IgD-negative memory B cell (primary cell): ENCODE data around the gene RCAN1. TPM values are rescaled to one million over a fixed set of nuclear protein-coding genes. Genes with fewer than 3 reads are reported as not detected.

Experiments
- H3K27ac Mint-ChIP-seq, 3 donors: one replicate each; pipeline ENCODE4 v1.8.0; 2020 to 2022; ENCODE audit warnings: mild to moderate bottlenecking in 3 of 3, mixed read lengths in 3 of 3, moderate library complexity in 1 of 3
- H3K27me3 Mint-ChIP-seq: one replicate; pipeline ENCODE4 v1.8.0; 2021; ENCODE audit warnings: mixed read lengths
- H3K36me3 Mint-ChIP-seq: one replicate; pipeline ENCODE4 v1.8.0; 2020; ENCODE audit warnings: mild to moderate bottlenecking, mixed read lengths
- H3K4me1 Mint-ChIP-seq, 3 donors: one replicate each; pipeline ENCODE4 v1.8.0; 2020 to 2022; ENCODE audit warnings: mixed read lengths in 3 of 3, mild to moderate bottlenecking in 1 of 3
- H3K4me3 Mint-ChIP-seq, 4 donors: one replicate each; pipeline ENCODE4 v1.8.0; 2020 to 2022; ENCODE audit warnings: mild to moderate bottlenecking in 4 of 4, mixed read lengths in 4 of 4, moderate library complexity in 3 of 4
- H3K9me3 Mint-ChIP-seq, 3 donors: one replicate each; pipeline ENCODE4 v1.8.0; 2020 to 2021; ENCODE audit warnings: mixed read lengths in 3 of 3, mild to moderate bottlenecking in 1 of 3
- polyA plus RNA-seq: library from polyadenylated mRNA; unstranded; fragments of 300-500 nt; fragmentation: Illumina TruSeq; gene quantifications from one replicate; pipeline ENCODE4 v1.2.3, GENCODE V29; 2021

Gene RCAN1
- polyA plus RNA-seq, 1 donor from 2014 or later = 6.3 TPM

- Mint-ChIP-seq H3K36me3 (no peaks in the 10 kb centered on the region), H3K4me3 (no peak overlapping the region), H3K27ac (no peak overlapping the region), H3K9me3 (no peaks in the 10 kb centered on the region), H3K4me1 (peaks cover 0 to 1% (median 0%) of the 10 kb centered on the region in 3 donors), H3K27me3 (no peaks in the 10 kb centered on the region)
Measured at GRCh38 chr21:34536311-34536710, 78.6 kb downstream of the RCAN1 start.

DNA sequence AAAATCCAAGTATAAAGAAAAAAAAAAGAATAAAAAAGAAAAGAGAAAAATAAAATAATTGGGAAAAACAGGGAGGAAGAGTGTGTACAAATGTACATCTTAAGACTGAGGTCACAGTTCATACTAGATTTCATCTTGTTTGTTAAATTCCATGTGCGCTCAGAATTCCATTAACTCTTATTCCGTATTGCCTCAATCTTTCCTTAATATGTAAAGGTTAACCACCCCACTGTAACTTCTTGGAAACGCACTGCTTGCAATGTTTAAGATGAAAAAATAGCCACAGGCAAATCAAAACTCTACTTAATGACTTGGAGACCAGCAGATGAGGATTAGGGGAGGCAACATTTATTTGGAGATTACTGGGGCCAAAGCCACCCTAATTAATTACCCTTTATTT is 79.0 kb downstream of the RCAN1 start:
- no peaks in the 10 kb centered on the region for H3K27me3 Mint-ChIP-seq
- no peaks in the 10 kb centered on the region for H3K36me3 Mint-ChIP-seq
- H3K27ac Mint-ChIP-seq = no peak overlapping the region
- no peak overlapping the region for H3K4me3 Mint-ChIP-seq
- peaks cover 0 to 1% (median 0%) of the 10 kb centered on the region in 3 donors for H3K4me1 Mint-ChIP-seq
- no peaks in the 10 kb centered on the region for H3K9me3 Mint-ChIP-seq

GRCh38 chr21:34534522-34534921 is 80.4 kb downstream of the RCAN1 start:
- Mint-ChIP-seq H3K36me3 (no peaks in the 10 kb centered on the region), H3K4me1 (peaks cover 1 to 5% (median 4%) of the 10 kb centered on the region in 3 donors), H3K27ac (peak overlapping the region in 1 of 3 donors; percentile 21), H3K4me3 (no peak overlapping the region), H3K9me3 (peaks cover 0 to 3% (median 0%) of the 10 kb centered on the region in 3 donors), H3K27me3 (peaks cover 2% of the 10 kb centered on the region)

DNA sequence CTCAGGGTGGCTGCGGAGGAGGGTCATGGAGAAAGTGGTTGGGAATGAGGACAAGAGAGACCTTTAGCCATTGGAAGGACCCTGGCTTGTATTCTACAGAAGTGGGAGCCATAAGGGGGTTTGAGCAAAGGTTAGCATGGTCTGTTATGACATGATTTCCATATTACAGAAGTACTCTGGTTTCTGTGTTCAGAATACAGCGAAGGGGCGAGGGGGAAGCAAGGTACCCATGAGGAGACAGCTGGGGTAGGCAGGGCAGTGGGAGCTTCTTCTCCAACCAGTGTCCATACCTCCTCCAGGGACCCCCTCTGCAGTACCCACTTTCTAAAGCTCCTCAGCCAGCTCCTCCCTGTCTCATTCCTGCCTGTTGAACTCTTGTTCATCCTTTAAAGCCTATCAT is 81.0 kb downstream of the RCAN1 start:
- H3K36me3 Mint-ChIP-seq = no peaks in the 10 kb centered on the region
- no peak overlapping the region for H3K27ac Mint-ChIP-seq
- peaks cover 2% of the 10 kb centered on the region for H3K27me3 Mint-ChIP-seq
- peaks cover 1 to 7% (median 6%) of the 10 kb centered on the region in 3 donors for H3K4me1 Mint-ChIP-seq
- H3K9me3 Mint-ChIP-seq = peaks cover 0 to 3% (median 0%) of the 10 kb centered on the region in 3 donors
- no peak overlapping the region for H3K4me3 Mint-ChIP-seq

DNA sequence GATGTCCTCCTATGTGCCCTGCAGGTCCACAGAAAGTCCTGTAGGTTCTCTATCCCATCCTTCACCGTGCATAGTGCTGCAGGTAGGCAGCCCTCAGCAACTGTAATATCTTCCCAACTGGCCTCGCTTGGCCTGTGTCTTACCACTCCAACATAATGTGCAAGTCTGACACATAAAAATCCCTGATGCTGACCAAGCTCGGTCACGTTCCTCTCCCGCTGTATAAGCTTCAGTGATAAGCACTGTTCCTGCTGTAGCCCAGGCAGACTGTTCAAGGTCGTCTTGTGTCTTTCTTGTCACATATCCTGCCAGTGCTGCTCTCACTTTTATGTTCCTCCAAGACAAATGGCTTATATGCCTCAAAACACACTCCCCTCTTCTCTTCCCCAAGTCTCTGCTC is 83.5 kb downstream of the RCAN1 start:
- Mint-ChIP-seq H3K27ac (no peak overlapping the region), H3K36me3 (no peaks in the 10 kb centered on the region), H3K4me3 (no peak overlapping the region), H3K27me3 (peaks cover 2% of the 10 kb centered on the region), H3K9me3 (peaks cover 0 to 3% (median 0%) of the 10 kb centered on the region in 3 donors), H3K4me1 (peaks cover 3 to 9% (median 9%) of the 10 kb centered on the region in 3 donors)

DNA sequence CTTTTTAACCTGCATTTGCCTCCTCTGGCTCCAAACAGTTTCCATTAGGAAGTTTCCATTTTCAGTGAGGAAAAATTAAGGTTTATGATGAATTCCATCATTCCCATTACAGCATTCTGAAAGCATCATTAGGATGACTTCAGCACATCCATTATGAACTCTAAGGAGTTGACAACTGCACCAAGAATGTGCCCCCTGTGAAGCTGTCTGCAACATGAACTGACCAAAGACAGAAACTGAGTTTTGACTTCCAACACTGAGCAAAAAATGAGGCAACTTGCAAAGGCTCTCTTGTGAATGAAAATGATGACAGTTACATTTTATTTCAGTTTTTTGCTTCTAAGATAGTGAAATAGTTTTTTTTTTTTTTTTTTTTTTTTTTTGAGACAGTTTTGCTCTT is 84.7 kb downstream of the RCAN1 start:
- Mint-ChIP-seq H3K36me3 (no peaks in the 10 kb centered on the region), H3K4me1 (peaks cover 6 to 12% (median 9%) of the 10 kb centered on the region in 3 donors), H3K27ac (no peak overlapping the region), H3K4me3 (no peak overlapping the region), H3K9me3 (peaks cover 0 to 3% (median 0%) of the 10 kb centered on the region in 3 donors), H3K27me3 (peaks cover 2% of the 10 kb centered on the region)

DNA sequence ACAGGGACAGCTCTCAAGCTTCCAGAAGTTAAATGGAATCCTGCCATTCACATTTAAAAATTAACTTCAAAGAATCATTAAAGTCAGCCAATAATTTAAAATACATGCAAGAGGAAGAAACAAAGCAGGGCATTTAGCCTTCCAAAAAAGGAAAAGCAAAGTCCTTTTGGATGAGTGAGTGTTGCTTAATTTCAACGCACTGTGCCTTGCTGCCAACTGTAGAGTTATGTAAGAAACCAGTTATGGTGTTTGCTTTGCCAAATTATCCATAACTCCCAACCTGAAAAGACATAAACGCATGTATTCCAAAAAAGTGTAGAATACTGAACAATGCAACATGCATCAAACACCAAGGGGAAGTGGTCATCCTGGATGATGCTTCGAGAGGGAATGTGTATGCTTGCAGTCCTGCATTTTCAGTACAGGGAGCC is 86.8 kb downstream of the RCAN1 start:
- Mint-ChIP-seq H3K27ac (peak overlapping the region in 1 of 3 donors; percentile 49), H3K4me1 (peaks cover 6 to 12% (median 8%) of the 10 kb centered on the region in 3 donors), H3K27me3 (peaks cover 2% of the 10 kb centered on the region), H3K4me3 (no peak overlapping the region), H3K9me3 (peaks cover 0 to 3% (median 0%) of the 10 kb centered on the region in 3 donors), H3K36me3 (peaks cover 1% of the 10 kb centered on the region)

GRCh38 chr21:34526618-34527290 is 88.2 kb downstream of the RCAN1 start:
- peaks cover 4% of the 10 kb centered on the region for H3K36me3 Mint-ChIP-seq
- peaks cover 2% of the 10 kb centered on the region for H3K27me3 Mint-ChIP-seq
- peaks cover 8 to 12% (median 10%) of the 10 kb centered on the region in 3 donors for H3K4me1 Mint-ChIP-seq
- no peak overlapping the region for H3K27ac Mint-ChIP-seq
- H3K9me3 Mint-ChIP-seq = peaks cover 0 to 3% (median 0%) of the 10 kb centered on the region in 3 donors
- peak overlapping the region in 2 of 4 donors; percentile 13 to 67 for H3K4me3 Mint-ChIP-seq

DNA sequence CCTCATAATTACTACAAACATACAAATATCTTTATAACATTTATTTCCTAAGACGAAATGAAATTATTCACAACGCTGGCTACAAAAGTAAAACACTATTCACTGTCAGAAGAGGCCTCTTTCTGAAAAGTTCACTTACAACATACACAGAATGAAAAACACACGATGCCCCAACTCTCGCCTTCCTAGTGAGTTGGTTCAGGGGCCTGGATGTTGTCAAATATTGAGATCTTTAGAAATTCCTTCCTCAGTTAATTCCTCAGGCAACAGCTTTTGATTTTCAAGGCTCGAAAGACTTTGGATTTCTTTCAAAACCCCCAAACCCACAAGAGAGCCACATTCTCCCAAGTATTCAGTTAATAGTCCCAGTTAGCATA is 88.7 kb downstream of the RCAN1 start:
- H3K27ac Mint-ChIP-seq = no peak overlapping the region
- H3K4me3 Mint-ChIP-seq = peak overlapping the region in 2 of 4 donors; percentile 13 to 67
- H3K9me3 Mint-ChIP-seq = peaks cover 0 to 3% (median 0%) of the 10 kb centered on the region in 3 donors
- peaks cover 4% of the 10 kb centered on the region for H3K36me3 Mint-ChIP-seq
- peaks cover 8 to 12% (median 10%) of the 10 kb centered on the region in 3 donors for H3K4me1 Mint-ChIP-seq
- peaks cover 2% of the 10 kb centered on the region for H3K27me3 Mint-ChIP-seq

DNA sequence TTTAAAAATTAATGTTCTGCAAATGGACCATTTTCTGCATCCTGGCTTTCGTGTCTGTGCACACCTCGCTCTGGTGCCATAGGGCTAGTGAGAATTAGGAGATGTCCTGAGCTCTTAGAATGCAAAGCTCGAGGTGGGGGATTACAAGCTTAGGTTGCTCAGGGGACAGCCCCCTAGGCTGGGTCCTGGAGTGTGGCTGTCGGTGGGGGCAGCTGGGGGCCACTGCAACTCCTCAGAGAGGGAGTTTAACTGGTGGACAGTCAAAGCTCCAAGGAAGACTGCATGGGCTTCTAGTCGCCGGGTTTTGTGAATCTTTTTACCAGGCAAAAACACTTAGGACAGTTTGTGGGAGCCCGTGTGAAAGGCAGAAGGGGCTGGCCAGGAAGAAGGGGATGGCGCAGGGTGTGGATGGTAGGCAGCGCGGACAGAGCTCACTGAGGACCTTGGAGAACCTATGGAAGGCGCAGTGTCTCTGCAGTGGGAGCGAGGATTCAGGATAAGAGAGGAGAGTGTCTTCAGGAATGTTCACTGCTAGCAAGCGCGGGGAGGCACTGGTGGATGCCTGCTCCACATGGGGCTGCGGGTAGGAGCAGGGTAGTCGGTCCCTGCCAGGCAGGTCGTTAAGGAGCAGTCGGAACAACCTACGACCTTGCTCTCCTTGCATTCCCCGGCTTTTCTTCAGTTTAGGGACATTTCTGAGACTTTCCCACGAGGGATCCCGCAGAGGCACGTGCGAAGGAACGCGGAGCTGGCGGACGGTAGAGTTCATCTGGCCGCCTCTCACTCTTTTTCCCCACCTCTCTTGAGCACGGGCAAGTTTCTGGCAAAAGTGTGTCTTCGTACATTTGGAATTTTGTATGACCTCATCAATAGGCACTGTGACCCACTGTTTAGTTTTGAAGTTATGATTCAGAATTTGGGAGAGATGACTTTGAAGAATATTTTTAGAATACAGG is 90.0 kb downstream of the RCAN1 start:
- Mint-ChIP-seq H3K4me3 (no peak overlapping the region), H3K36me3 (peaks cover 7% of the 10 kb centered on the region), H3K4me1 (peaks cover 8 to 10% (median 9%) of the 10 kb centered on the region in 3 donors), H3K9me3 (peaks cover 0 to 2% (median 0%) of the 10 kb centered on the region in 3 donors), H3K27me3 (peaks cover 2% of the 10 kb centered on the region), H3K27ac (peak overlapping the region in 1 of 3 donors; percentile 23)

DNA sequence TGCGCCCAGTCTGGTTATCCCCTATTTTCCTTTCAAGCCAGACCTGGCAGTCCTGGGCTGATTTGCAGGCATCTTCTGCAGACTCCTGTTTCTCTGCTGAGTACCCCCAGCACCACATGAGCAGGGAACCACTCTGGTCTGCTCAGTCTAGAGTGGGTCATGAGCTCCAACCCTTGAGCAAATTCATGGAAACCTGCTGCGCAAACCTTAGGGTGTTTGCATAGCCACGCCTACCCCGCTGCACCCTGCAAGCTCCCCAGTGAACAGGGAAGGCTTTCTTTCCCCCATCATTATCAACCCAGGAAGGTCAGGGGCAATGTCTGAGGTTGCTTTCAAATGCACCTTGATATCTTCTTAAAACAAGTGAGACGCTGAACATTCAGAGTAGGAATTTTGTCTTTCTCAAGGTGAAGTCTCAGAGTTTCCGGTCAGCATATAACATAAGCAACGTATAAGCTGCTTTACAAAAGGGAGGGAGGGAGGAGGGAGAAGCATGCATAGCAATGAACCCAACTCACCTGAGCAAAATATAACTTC is 91.8 kb downstream of the RCAN1 start:
- Mint-ChIP-seq H3K27me3 (no peaks in the 10 kb centered on the region), H3K4me3 (no peak overlapping the region), H3K9me3 (no peaks in the 10 kb centered on the region), H3K27ac (no peak overlapping the region), H3K36me3 (peaks cover 7% of the 10 kb centered on the region), H3K4me1 (peaks cover 4 to 7% (median 6%) of the 10 kb centered on the region in 3 donors)

- H3K27ac Mint-ChIP-seq = no peak overlapping the region
- no peaks in the 10 kb centered on the region for H3K27me3 Mint-ChIP-seq
- no peaks in the 10 kb centered on the region for H3K9me3 Mint-ChIP-seq
- peaks cover 7% of the 10 kb centered on the region for H3K36me3 Mint-ChIP-seq
- H3K4me3 Mint-ChIP-seq = no peak overlapping the region
- peaks cover 4 to 7% (median 7%) of the 10 kb centered on the region in 3 donors for H3K4me1 Mint-ChIP-seq
Measured at GRCh38 chr21:34522284-34522683, 92.6 kb downstream of the RCAN1 start.

GRCh38 chr21:34521561-34521960 is 93.4 kb downstream of the RCAN1 start:
- H3K27me3 Mint-ChIP-seq = no peaks in the 10 kb centered on the region
- peaks cover 4 to 6% (median 4%) of the 10 kb centered on the region in 3 donors for H3K4me1 Mint-ChIP-seq
- no peaks in the 10 kb centered on the region for H3K9me3 Mint-ChIP-seq
- H3K36me3 Mint-ChIP-seq = peaks cover 7% of the 10 kb centered on the region
- no peak overlapping the region for H3K4me3 Mint-ChIP-seq
- H3K27ac Mint-ChIP-seq = no peak overlapping the region

DNA sequence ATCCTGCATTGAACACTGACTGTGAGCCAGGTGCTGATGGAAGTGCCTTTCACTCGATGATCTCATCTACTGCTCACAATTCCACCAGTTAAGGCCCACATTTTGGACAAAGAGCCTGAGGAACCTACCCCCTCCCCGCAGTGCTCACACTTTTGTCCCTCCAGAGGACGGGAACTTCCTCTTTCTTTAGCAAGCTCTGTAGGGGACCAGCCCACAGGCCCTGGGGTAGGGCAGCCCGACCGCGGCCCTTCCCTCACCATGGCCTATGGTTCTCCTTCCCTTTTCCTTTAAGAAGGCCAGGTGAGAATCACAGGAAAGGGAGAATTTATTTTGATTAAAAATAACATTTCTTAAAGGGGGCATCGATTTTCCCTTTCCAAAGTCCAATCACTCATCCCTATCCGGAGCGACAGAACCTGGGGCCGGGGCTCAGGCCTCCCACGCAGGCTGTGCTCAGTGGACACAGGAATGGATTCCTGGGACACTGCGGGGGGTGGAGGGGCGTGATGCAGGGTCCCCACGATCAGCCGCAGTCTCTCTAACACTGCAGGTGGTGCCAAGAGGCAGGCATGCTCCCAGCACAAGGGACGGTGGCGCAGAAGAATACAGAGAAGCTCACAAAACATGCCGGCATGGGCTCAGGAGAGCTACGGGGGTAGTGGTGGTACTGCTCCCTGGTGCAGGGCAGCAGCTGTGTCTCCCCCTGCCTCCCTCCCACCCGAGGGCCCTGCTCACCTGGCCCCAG is 94.0 kb downstream of the RCAN1 start:
- no peak overlapping the region for H3K27ac Mint-ChIP-seq
- H3K27me3 Mint-ChIP-seq = no peaks in the 10 kb centered on the region
- H3K4me1 Mint-ChIP-seq = peaks cover 0 to 4% (median 2%) of the 10 kb centered on the region in 3 donors
- H3K4me3 Mint-ChIP-seq = no peak overlapping the region
- no peaks in the 10 kb centered on the region for H3K9me3 Mint-ChIP-seq
- peaks cover 7% of the 10 kb centered on the region for H3K36me3 Mint-ChIP-seq
